B cell (primary cell): ENCODE results near the gene SCARB2. TPM values are rescaled to one million over a fixed set of nuclear protein-coding genes. Genes with fewer than 3 reads are reported as not detected.

Experiments
- ATAC-seq: fragments of 200-7000 bp; cut with Tn5 transposase; one replicate; pipeline ENCODE4 v1.10.0; 2021; ENCODE audit warnings: low read depth, mild to moderate bottlenecking, moderate number of reproducible peaks, moderate library complexity
- CTCF ChIA-PET: fragments of 350-600 bp; sonication (Branson Sonifier 250); formaldehyde crosslinking; loops from one replicate; lab custom pipeline; 2021; ENCODE audit warnings: antibody characterized with exemption, inconsistent platforms; lab: Charles Lee
- POLR2A ChIA-PET: fragments of 350-600 bp; sonication (Branson Sonifier 250); formaldehyde crosslinking; loops from one replicate; lab custom pipeline; 2021; ENCODE audit warnings: antibody characterized with exemption; lab: Charles Lee
- DNase-seq: peaks from one replicate; pipeline ENCODE4 v3.0.0; 2013
- H2AFZ ChIP-seq: 2 replicates; pipeline ENCODE4 v1.6.1; 2012; ENCODE audit warnings: mild to moderate bottlenecking, low read depth, low read length; ENCODE audit not compliant: insufficient read depth, poor library complexity, severe bottlenecking
- H3K27ac ChIP-seq, 2 donors: 1 replicate in 1 of 2; 2 replicates in 1 of 2; pipeline ENCODE4 v1.5.1; 2012 to 2013; ENCODE audit warnings: low read length in 2 of 2, mild to moderate bottlenecking in 2 of 2, moderate library complexity in 1 of 2
- H3K27me3 ChIP-seq, 4 experiments: fragments of 200-600 bp in 1 of 4; sonication (generic) in 1 of 4; replicated peaks in 1 of 4; 1 replicate in 2 of 4; 2 replicates in 2 of 4; pipeline versions ENCODE4 v1.6.1 to v1.7.0; 2013 to 2016; ENCODE audit warnings: low read length in 3 of 4, mild to moderate bottlenecking in 2 of 4, mixed read lengths in 1 of 4, moderate library complexity in 1 of 4; ENCODE audit not compliant: insufficient read depth in 4 of 4, control insufficient read depth in 3 of 4; ENCODE audit errors: control extremely low read depth in 1 of 4
- H3K36me3 ChIP-seq, 2 experiments: replicated peaks in 1 of 2; 1 replicate in 1 of 2; 2 replicates in 1 of 2; pipeline versions ENCODE4 v1.6.1 to v1.7.1; 2013; ENCODE audit warnings: low read length in 1 of 2; ENCODE audit not compliant: insufficient read depth in 2 of 2, control insufficient read depth in 1 of 2; ENCODE audit errors: control extremely low read depth in 1 of 2, extremely low read depth in 1 of 2
- H3K4me1 ChIP-seq, 2 donors: fragments of 200-600 bp in 1 of 2; sonication (generic) in 1 of 2; 1 replicate in 1 of 2; 2 replicates in 1 of 2; pipeline versions ENCODE4 v1.5.1 to v1.6.1; 2013 to 2017; ENCODE audit warnings: low read length in 2 of 2; ENCODE audit not compliant: control insufficient read depth in 2 of 2, insufficient read depth in 2 of 2
- H3K4me2 ChIP-seq: replicated peaks from 2 replicates; pipeline ENCODE3; 2012; ENCODE audit warnings: mild to moderate bottlenecking, low read depth, low read length; ENCODE audit not compliant: poor library complexity, severe bottlenecking
- H3K4me3 ChIP-seq, 5 experiments: fragments of 200-600 bp in 1 of 5; sonication (generic) in 1 of 5; 1 replicate in 3 of 5; 2 replicates in 2 of 5; pipeline versions ENCODE4 v1.5.1 to v1.7.0; 2011 to 2016; ENCODE audit warnings: low read length in 4 of 5, mild to moderate bottlenecking in 4 of 5, low read depth in 2 of 5, control low read depth in 1 of 5, moderate library complexity in 1 of 5; ENCODE audit not compliant: insufficient read depth in 1 of 5; ENCODE audit errors: control extremely low read depth in 1 of 5, extremely low read depth in 1 of 5
- H3K79me2 ChIP-seq: fragments of 200-600 bp; sonication (generic); one replicate; pipeline ENCODE4 v1.6.0; 2016; ENCODE audit warnings: low read length; ENCODE audit not compliant: control insufficient read depth, insufficient read depth
- H3K9ac ChIP-seq: fragments of 200-600 bp; sonication (generic); 2 replicates; pipeline ENCODE4 v1.6.1; 2017; ENCODE audit warnings: mild to moderate bottlenecking, low read length, moderate library complexity
- H3K9me3 ChIP-seq, 3 donors: one replicate each; pipeline versions ENCODE4 v1.6.1 to v1.7.1; 2013; ENCODE audit warnings: low read length in 2 of 3; ENCODE audit not compliant: control insufficient read depth in 2 of 3, insufficient read depth in 1 of 3; ENCODE audit errors: control extremely low read depth in 1 of 3
- H4K20me1 ChIP-seq: 2 replicates; pipeline ENCODE4 v1.6.0; 2012; ENCODE audit warnings: mild to moderate bottlenecking, low read length; ENCODE audit not compliant: insufficient read depth, control insufficient read depth, poor library complexity, severe bottlenecking
- H3K27ac Mint-ChIP-seq: one replicate; pipeline ENCODE4 v1.8.0; 2021; ENCODE audit warnings: mixed read lengths
- H3K27me3 Mint-ChIP-seq: one replicate; pipeline ENCODE4 v1.8.0; 2021; ENCODE audit warnings: mixed read lengths
- H3K4me1 Mint-ChIP-seq: one replicate; pipeline ENCODE4 v1.8.0; 2021; ENCODE audit warnings: mixed read lengths
- H3K4me3 Mint-ChIP-seq: one replicate; pipeline ENCODE4 v1.8.0; 2021; ENCODE audit warnings: mixed read lengths
- H3K9me3 Mint-ChIP-seq: one replicate; pipeline ENCODE4 v1.8.0; 2022; ENCODE audit warnings: mixed read lengths; ENCODE audit not compliant: insufficient read depth
- CTCF ChIP-seq: fragments of 200-600 bp; IDR thresholded peaks from one replicate; pipeline ENCODE4 v1.8.0; 2022; ENCODE audit warnings: antibody characterized with exemption, mild to moderate bottlenecking
- EZH2 ChIP-seq: IDR thresholded peaks from 2 replicates; pipeline ENCODE4 v1.6.1; 2012; ENCODE audit warnings: borderline replicate concordance, low read depth, mild to moderate bottlenecking, moderate library complexity, low read length; ENCODE audit not compliant: insufficient read depth, poor library complexity, severe bottlenecking
- WGBS: methylation state at CpG from one replicate; pipeline ENCODE4 v1.1.5; 2013; ENCODE audit warnings: missing lambda C conversion rate; ENCODE audit not compliant: insufficient coverage; 5-methylcytosine and 5-hydroxymethylcytosine counted together
- intact Hi-C: fragments of 100-400 bp; cut with micrococcal nuclease; formaldehyde crosslinking; loops from one replicate; pipeline ENCODE4 v1.10.0; 2022
- polyA plus RNA-seq: library from polyadenylated mRNA; depleted of rRNA; stranded (reverse); fragments of >200 nt; gene quantifications from 2 replicates; pipeline ENCODE4 v1.2.3, GENCODE V29; 2012
- total RNA-seq, 2 donors: library from RNA; stranded (reverse); fragments of 120-200 nt in 1 of 2; gene quantifications; 1 replicate in 1 of 2; 2 replicates in 1 of 2; pipeline versions ENCODE4 v1.2.3 to v1.2.4, GENCODE V29; 2013 to 2022

Gene SCARB2
- total and polyA plus RNA-seq, 2 donors (not counting 1 experiment from before 2014, with no cell fraction given) = 7.8 to 30.3 TPM

GRCh38 chr4:76253511-76253910 lies 39.9 kb upstream of the SCARB2 start:
- H2AFZ ChIP-seq = no peak overlapping the region
- POLR2A ChIA-PET = no interaction called here
- intact Hi-C loops = no loop called here

GRCh38 chr4:76252271-76252653 lies 38.6 kb upstream of the SCARB2 start:
- Histone ChIP-seq H3K9ac (no peak overlapping the region), H2AFZ (peak overlapping the region; percentile 74), H3K4me2 (peak overlapping the region; percentile 79), H3K36me3 (no peaks in the 10 kb centered on the region), H3K9me3 (peaks cover 0 to 4% (median 0%) of the 10 kb centered on the region in 3 donors), H3K27ac (no peak overlapping the region), H3K27me3 (peaks cover 0 to 50% (median 29%) of the 10 kb centered on the region in 4 experiments), H3K79me2 (no peaks in the 10 kb centered on the region), H3K4me1 (peaks cover 8 to 15% of the 10 kb centered on the region in 2 donors), H3K4me3 (no peak overlapping the region), H4K20me1 (no peaks in the 10 kb centered on the region)
- H3K4me1 Mint-ChIP-seq = peaks cover 9% of the 10 kb centered on the region
- H3K27ac Mint-ChIP-seq = no peak overlapping the region
- ChIA-PET POLR2A (no interaction called here), CTCF (interaction anchor here (0.9 kb wide), 2 partner anchors 41 to 72 kb away, joined by 3 to 4 read pairs; no protein-coding TSS in a partner anchor)
- ATAC-seq = no peak
- 97% methylated on average over 6 of the region's 8 CpGs for WGBS
- no peak for DNase-seq
- H3K4me3 Mint-ChIP-seq = peak overlapping the region; percentile 5
- intact Hi-C loops = no loop called here
- no peak for TF ChIP-seq EZH2
- TF ChIP-seq CTCF = no peak
- peaks cover 72% of the 10 kb centered on the region for H3K27me3 Mint-ChIP-seq
- no peaks in the 10 kb centered on the region for H3K9me3 Mint-ChIP-seq

More at GRCh38 chr4:76253511-76253910, 39.9 kb upstream of the SCARB2 start:
- no peak overlapping the region for H3K4me3 Mint-ChIP-seq
- no peaks in the 10 kb centered on the region for H3K36me3 ChIP-seq
- CTCF ChIA-PET = no interaction called here
- H3K27ac Mint-ChIP-seq = no peak overlapping the region
- no peaks in the 10 kb centered on the region for H4K20me1 ChIP-seq
- 100% methylated on average over 1 of the region's 6 CpGs for WGBS
- H3K9ac ChIP-seq = no peak overlapping the region
- H3K9me3 ChIP-seq = peaks cover 0 to 4% (median 0%) of the 10 kb centered on the region in 3 donors
- H3K27me3 ChIP-seq = peaks cover 0 to 47% (median 29%) of the 10 kb centered on the region in 4 experiments
- H3K9me3 Mint-ChIP-seq = no peaks in the 10 kb centered on the region
- no peak for ATAC-seq
- TF ChIP-seq CTCF (no peak), EZH2 (no peak)
- peaks cover 9% of the 10 kb centered on the region for H3K4me1 Mint-ChIP-seq
- DNase-seq = no peak
- no peak overlapping the region for H3K4me2 ChIP-seq
- H3K4me1 ChIP-seq = peaks cover 8 to 15% of the 10 kb centered on the region in 2 donors
- H3K4me3 ChIP-seq = no peak overlapping the region
- H3K27ac ChIP-seq = no peak overlapping the region
- no peaks in the 10 kb centered on the region for H3K79me2 ChIP-seq
- H3K27me3 Mint-ChIP-seq = peaks cover 72% of the 10 kb centered on the region
